Left ventricle myocardium inferior (tissue), 1 donor: ENCODE measurements around the gene NR6A1. TPM values are rescaled to one million over a fixed set of nuclear protein-coding genes. Genes with fewer than 3 reads are reported as not detected.

Source experiments
- DNase-seq: peaks from one replicate; pipeline ENCODE4 v3.0.0-alpha.2; 2020
- H3K27ac ChIP-seq: fragments of 200-600 bp; replicated peaks from 2 replicates; pipeline ENCODE4 v1.8.0; 2021
- H3K27me3 ChIP-seq: fragments of 200-600 bp; 2 replicates; pipeline ENCODE4 v1.8.0; 2021; ENCODE audit warnings: low read depth
- H3K36me3 ChIP-seq: fragments of 200-600 bp; 2 replicates; pipeline ENCODE4 v1.8.0; 2021
- H3K4me1 ChIP-seq: fragments of 200-600 bp; 2 replicates; pipeline ENCODE4 v1.8.0; 2021
- H3K4me3 ChIP-seq: fragments of 200-600 bp; 2 replicates; pipeline ENCODE4 v1.8.0; 2021; ENCODE audit warnings: mild to moderate bottlenecking, moderate library complexity
- H3K9me3 ChIP-seq: fragments of 200-600 bp; replicated peaks from 2 replicates; pipeline ENCODE4 v1.8.0; 2021
- intact Hi-C: fragments of 100-400 bp; cut with micrococcal nuclease; formaldehyde crosslinking; loops from one replicate; pipeline ENCODE4 v1.11.0; 2022
- total RNA-seq: library from RNA; stranded (reverse); fragmentation: NEBNext Ultra II Directional; extraction: Animal tissue kit (Norgen Biotek cat#: 25700); gene quantifications from one replicate; pipeline ENCODE4 v1.2.1, GENCODE V29; 2021
- TF ChIP-seq, protein P1 (sequence below): fragments of 200-600 bp; IDR thresholded peaks from 2 replicates; pipeline ENCODE4 v1.8.0; 2021; ENCODE audit warnings: antibody characterized with exemption, mild to moderate bottlenecking, borderline replicate concordance
- donor health status: DM: no; HTN: yes; CAD: no; lungs with severe emphysema.

Gene NR6A1
- total RNA-seq, 1 donor from 2014 or later: 1.0 TPM

DNA sequence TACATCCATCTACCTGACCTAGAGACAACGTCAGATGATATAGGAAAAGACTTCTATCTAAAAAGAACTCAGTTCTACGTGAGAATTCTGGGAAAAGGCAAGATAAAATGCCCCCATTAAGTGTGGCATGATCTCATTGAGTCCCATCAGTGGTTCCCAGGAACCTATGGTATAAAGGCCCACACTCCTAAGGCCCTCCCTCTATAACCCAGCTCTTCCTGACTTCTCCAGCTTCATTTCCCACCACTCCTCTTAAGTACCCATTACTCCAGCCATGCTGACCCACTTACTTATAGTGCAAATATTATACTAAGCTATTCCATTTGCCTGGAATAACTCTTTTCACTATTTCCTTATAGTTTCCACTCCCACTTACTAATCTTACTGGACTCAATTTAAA is 168.5 kb downstream of the NR6A1 start:
- intact Hi-C loops: no loop called here
- no peaks in the 10 kb centered on the region for H3K36me3 ChIP-seq

DNA sequence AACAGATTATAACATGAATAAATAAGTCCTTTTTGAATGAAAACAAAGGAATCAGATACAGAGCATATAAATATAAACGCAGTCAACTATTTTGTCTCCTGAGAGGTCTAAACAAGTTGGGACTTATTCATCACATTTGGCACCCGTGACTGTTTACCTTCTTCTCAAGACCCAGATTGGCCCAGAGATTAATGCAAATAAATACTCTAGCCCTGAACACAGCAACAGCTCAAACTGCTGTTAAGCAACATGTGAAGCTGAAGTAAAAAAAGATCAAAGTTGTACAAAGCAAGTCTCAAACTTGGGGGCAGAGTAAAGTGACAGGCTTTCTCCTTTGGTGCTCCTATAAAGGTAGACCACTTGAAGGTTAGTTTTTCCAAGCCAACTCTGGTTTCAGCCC is 168.9 kb downstream of the NR6A1 start:
- DNase-seq: no peak
- Histone ChIP-seq H3K27me3 (peaks cover 2% of the 10 kb centered on the region), H3K9me3 (no peaks in the 10 kb centered on the region), H3K27ac (no peak overlapping the region), H3K4me1 (no peaks in the 10 kb centered on the region), H3K4me3 (no peak overlapping the region), H3K36me3 (no peaks in the 10 kb centered on the region)
- intact Hi-C loops: no loop called here
- TF ChIP-seq, protein P1, sequence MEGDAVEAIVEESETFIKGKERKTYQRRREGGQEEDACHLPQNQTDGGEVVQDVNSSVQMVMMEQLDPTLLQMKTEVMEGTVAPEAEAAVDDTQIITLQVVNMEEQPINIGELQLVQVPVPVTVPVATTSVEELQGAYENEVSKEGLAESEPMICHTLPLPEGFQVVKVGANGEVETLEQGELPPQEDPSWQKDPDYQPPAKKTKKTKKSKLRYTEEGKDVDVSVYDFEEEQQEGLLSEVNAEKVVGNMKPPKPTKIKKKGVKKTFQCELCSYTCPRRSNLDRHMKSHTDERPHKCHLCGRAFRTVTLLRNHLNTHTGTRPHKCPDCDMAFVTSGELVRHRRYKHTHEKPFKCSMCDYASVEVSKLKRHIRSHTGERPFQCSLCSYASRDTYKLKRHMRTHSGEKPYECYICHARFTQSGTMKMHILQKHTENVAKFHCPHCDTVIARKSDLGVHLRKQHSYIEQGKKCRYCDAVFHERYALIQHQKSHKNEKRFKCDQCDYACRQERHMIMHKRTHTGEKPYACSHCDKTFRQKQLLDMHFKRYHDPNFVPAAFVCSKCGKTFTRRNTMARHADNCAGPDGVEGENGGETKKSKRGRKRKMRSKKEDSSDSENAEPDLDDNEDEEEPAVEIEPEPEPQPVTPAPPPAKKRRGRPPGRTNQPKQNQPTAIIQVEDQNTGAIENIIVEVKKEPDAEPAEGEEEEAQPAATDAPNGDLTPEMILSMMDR: no peak

More for the DNA sequence above, 168.5 kb downstream of the NR6A1 start:
- H3K9me3 ChIP-seq: no peaks in the 10 kb centered on the region
- H3K4me1 ChIP-seq: no peaks in the 10 kb centered on the region
- TF ChIP-seq, protein P1: no peak
- no peak for DNase-seq
- H3K27me3 ChIP-seq: no peaks in the 10 kb centered on the region
- no peak overlapping the region for H3K4me3 ChIP-seq
- no peak overlapping the region for H3K27ac ChIP-seq

DNA sequence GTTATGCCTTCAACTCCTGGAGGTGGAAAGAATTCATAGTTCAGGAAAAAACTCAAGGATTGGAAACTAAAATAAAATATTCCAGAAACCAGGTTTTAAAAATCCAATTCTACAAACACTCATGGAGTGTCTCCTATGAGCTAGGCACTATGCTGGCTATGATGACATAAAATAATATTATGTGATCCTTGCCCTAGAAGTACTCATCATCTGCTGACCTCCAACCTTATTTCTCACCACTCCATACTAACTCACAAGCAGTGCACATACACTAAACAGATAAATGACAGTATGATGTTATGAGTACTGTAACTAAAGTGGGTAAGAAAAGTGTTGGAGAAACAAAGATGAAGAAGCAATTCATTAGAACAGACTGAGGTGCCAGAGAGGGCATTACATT is 170.7 kb downstream of the NR6A1 start:
- TF ChIP-seq, protein P1: no peak
- intact Hi-C loops: no loop called here
- H3K27me3 ChIP-seq: peaks cover 9% of the 10 kb centered on the region

DNA sequence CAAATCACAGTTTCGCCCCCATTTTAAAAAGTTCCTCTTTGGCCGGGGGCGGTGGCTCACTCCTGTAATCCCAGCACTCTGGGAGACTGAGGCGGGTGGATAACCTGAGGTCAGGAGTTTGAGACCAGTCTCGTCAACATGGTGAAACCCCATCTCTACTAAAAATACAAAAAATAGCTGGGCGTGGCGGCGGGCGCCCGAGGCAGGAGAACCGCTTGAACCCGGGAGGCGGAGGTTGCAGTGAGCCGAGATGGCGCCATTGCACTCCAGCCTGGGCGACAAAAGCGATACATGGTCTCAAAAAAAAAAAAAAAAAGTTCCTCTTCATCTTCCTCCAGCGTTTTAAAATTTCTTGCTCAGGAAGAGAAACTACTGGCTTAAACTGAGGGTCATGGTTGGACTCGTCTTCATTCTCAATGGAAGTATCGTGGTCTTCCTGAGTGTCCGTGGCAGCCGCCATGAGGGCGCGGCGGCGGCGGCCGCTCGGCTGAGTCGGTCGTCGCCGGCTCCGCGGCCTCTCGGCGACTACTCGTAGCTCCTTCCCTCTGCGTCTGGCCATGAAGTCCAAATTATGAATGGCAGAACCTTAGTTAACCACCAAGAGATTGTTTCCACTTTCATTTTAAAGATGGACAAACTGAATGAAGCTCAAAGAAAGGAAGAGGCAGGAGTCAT is 171.9 kb downstream of the NR6A1 start:
- H3K4me1 ChIP-seq: peaks cover 9% of the 10 kb centered on the region
- no peak overlapping the region for H3K4me3 ChIP-seq
- H3K9me3 ChIP-seq: no peaks in the 10 kb centered on the region
- no peaks in the 10 kb centered on the region for H3K36me3 ChIP-seq
- peaks cover 9% of the 10 kb centered on the region for H3K27me3 ChIP-seq
- no peak for DNase-seq
- TF ChIP-seq, protein P1: no peak
- intact Hi-C loops: no loop called here
- no peak overlapping the region for H3K27ac ChIP-seq

More for the DNA sequence above, 170.7 kb downstream of the NR6A1 start:
- H3K27ac ChIP-seq: no peak overlapping the region
- no peaks in the 10 kb centered on the region for H3K4me1 ChIP-seq
- H3K4me3 ChIP-seq: no peak overlapping the region
- H3K9me3 ChIP-seq: no peaks in the 10 kb centered on the region
- no peak for DNase-seq
- H3K36me3 ChIP-seq: no peaks in the 10 kb centered on the region

DNA sequence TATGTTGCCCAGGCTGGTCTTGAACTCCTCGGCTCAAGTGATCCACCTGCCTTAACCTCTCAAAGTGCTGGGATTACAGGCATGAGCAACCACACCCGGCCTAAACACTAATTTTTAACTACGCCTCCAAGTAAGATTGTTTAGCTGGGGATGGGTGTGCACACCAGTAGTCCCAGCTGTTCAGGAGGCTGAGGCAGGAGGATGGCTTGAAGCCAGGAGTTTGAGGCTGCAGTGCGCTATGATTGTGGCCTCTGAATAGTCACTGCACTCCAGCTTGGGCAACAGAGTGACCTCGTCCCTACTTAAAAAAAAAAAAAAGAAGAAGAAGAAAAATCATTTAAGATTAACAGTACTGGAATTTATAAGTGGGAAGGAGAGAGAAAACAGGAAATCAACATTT is 173.1 kb downstream of the NR6A1 start:
- Histone ChIP-seq H3K36me3 (no peaks in the 10 kb centered on the region), H3K4me1 (peaks cover 15% of the 10 kb centered on the region), H3K27ac (no peak overlapping the region), H3K4me3 (no peak overlapping the region), H3K27me3 (peaks cover 9% of the 10 kb centered on the region), H3K9me3 (no peaks in the 10 kb centered on the region)
- TF ChIP-seq, protein P1: no peak
- intact Hi-C loops: no loop called here
- no peak for DNase-seq
